Body of pancreas (tissue), 4 donors: ENCODE data around the gene TAOK3.

ENCODE experiments used
- POLR2A ChIP-seq, 3 donors: fragments of 450-650 bp; IDR thresholded peaks; one replicate each; pipeline ENCODE4 v1.6.1; 2016; ENCODE audit warnings: antibody characterized with exemption in 3 of 3, mild to moderate bottlenecking in 2 of 3
- TF ChIP-seq, protein P1 (sequence below), 7 experiments: fragments of 450-650 bp in 4 of 7; fragments of 200-600 bp in 3 of 7; sonication (generic) in 3 of 7; IDR thresholded peaks; one replicate each; pipeline ENCODE4 v1.5.1; 2016 to 2019; ENCODE audit warnings: antibody characterized with exemption in 7 of 7

DNA sequence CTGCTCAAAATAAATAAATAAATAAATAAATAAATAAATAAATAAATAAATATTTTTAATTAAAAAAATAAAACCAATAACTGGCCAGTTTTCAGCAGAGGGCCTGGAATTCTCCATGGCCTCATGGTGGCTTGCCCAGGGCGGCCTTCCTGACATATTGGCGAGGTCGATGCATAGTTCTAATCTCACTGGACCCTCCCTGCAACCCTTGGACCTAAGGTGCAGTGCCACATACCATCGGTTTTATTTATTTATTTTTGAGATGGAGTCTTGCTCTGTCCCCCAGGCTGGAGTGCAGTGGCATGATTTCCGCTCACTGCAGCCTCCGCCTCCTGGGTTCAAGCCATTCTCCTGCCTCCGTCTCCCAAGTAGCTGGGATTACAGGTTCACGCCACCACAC, 265.0 kb downstream of the TAOK3 start:
- TF ChIP-seq, protein P1, sequence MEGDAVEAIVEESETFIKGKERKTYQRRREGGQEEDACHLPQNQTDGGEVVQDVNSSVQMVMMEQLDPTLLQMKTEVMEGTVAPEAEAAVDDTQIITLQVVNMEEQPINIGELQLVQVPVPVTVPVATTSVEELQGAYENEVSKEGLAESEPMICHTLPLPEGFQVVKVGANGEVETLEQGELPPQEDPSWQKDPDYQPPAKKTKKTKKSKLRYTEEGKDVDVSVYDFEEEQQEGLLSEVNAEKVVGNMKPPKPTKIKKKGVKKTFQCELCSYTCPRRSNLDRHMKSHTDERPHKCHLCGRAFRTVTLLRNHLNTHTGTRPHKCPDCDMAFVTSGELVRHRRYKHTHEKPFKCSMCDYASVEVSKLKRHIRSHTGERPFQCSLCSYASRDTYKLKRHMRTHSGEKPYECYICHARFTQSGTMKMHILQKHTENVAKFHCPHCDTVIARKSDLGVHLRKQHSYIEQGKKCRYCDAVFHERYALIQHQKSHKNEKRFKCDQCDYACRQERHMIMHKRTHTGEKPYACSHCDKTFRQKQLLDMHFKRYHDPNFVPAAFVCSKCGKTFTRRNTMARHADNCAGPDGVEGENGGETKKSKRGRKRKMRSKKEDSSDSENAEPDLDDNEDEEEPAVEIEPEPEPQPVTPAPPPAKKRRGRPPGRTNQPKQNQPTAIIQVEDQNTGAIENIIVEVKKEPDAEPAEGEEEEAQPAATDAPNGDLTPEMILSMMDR (IDR thresholded peaks at IDR 0.05) = no peak
- no peak for TF ChIP-seq POLR2A (IDR thresholded peaks at IDR 0.05)
